Memory B cell (primary cell): ENCODE measurements around the gene CASZ1.
A peak's percentile ranks its signal among the peaks of the same experiment; 100 is the strongest.

ENCODE experiments used
- ATAC-seq: fragments of 150-1000 bp; cut with Tn5 transposase; 2 replicates; pipeline ENCODE4 v1.10.0; 2021; ENCODE audit warnings: low read depth, mild to moderate bottlenecking, moderate library complexity
- DNase-seq, 2 donors: peaks; one replicate each; pipeline ENCODE4 v3.0.0; 2022; ENCODE audit warnings: low spot score in 2 of 2
- H3K27ac Mint-ChIP-seq: one replicate; pipeline ENCODE4 v1.8.0; 2022; ENCODE audit warnings: mild to moderate bottlenecking, moderate library complexity, mixed read lengths
- H3K27me3 Mint-ChIP-seq: one replicate; pipeline ENCODE4 v1.8.0; 2022; ENCODE audit warnings: mixed read lengths
- H3K36me3 Mint-ChIP-seq: one replicate; pipeline ENCODE4 v1.8.0; 2022; ENCODE audit warnings: mild to moderate bottlenecking, mixed read lengths
- H3K4me1 Mint-ChIP-seq: one replicate; pipeline ENCODE4 v1.8.0; 2022; ENCODE audit warnings: mixed read lengths
- H3K4me3 Mint-ChIP-seq: one replicate; pipeline ENCODE4 v1.8.0; 2022; ENCODE audit warnings: mild to moderate bottlenecking, moderate library complexity, mixed read lengths
- H3K9me3 Mint-ChIP-seq: one replicate; pipeline ENCODE4 v1.8.0; 2022; ENCODE audit warnings: mixed read lengths

Gene CASZ1

GRCh38 chr1:10816233-10816632 lies 19.8 kb upstream of the CASZ1 start:
- Mint-ChIP-seq H3K4me1 (no peaks in the 10 kb centered on the region), H3K36me3 (no peaks in the 10 kb centered on the region), H3K9me3 (no peaks in the 10 kb centered on the region), H3K27ac (no peak overlapping the region), H3K4me3 (no peak overlapping the region), H3K27me3 (peaks cover 21% of the 10 kb centered on the region)
- ATAC-seq (no peak), DNase-seq (no peak)

- Mint-ChIP-seq H3K27me3 (peaks cover 21% of the 10 kb centered on the region), H3K27ac (no peak overlapping the region), H3K4me1 (no peaks in the 10 kb centered on the region), H3K36me3 (no peaks in the 10 kb centered on the region), H3K4me3 (no peak overlapping the region), H3K9me3 (no peaks in the 10 kb centered on the region)
- DNase-seq (no peak), ATAC-seq (no peak)
Observed at GRCh38 chr1:10815858-10816195, 19.4 kb upstream of the CASZ1 start.

- no peaks in the 10 kb centered on the region for H3K4me1 Mint-ChIP-seq
- ATAC-seq = no peak
- H3K27ac Mint-ChIP-seq = no peak overlapping the region
- H3K9me3 Mint-ChIP-seq = no peaks in the 10 kb centered on the region
- no peak overlapping the region for H3K4me3 Mint-ChIP-seq
- H3K27me3 Mint-ChIP-seq = peaks cover 22% of the 10 kb centered on the region
- no peak for DNase-seq
- no peaks in the 10 kb centered on the region for H3K36me3 Mint-ChIP-seq
Observed at GRCh38 chr1:10814976-10815857, 18.8 kb upstream of the CASZ1 start.

GRCh38 chr1:10814312-10814711 lies 17.9 kb upstream of the CASZ1 start:
- H3K4me3 Mint-ChIP-seq = no peak overlapping the region
- H3K27ac Mint-ChIP-seq = no peak overlapping the region
- H3K27me3 Mint-ChIP-seq = peaks cover 22% of the 10 kb centered on the region
- no peaks in the 10 kb centered on the region for H3K4me1 Mint-ChIP-seq
- DNase-seq = no peak
- H3K9me3 Mint-ChIP-seq = no peaks in the 10 kb centered on the region
- no peak for ATAC-seq
- no peaks in the 10 kb centered on the region for H3K36me3 Mint-ChIP-seq

- Mint-ChIP-seq H3K4me1 (no peaks in the 10 kb centered on the region), H3K4me3 (no peak overlapping the region), H3K27me3 (peaks cover 24% of the 10 kb centered on the region), H3K36me3 (no peaks in the 10 kb centered on the region), H3K27ac (no peak overlapping the region), H3K9me3 (no peaks in the 10 kb centered on the region)
- no peak for DNase-seq
- no peak for ATAC-seq
Observed at GRCh38 chr1:10813799-10814198, 17.4 kb upstream of the CASZ1 start.

GRCh38 chr1:10812387-10812915 lies 16.0 kb upstream of the CASZ1 start:
- no peaks in the 10 kb centered on the region for H3K36me3 Mint-ChIP-seq
- H3K27me3 Mint-ChIP-seq = peaks cover 24% of the 10 kb centered on the region

GRCh38 chr1:10808441-10808840 lies 12.0 kb upstream of the CASZ1 start:
- H3K4me1 Mint-ChIP-seq = peaks cover 7% of the 10 kb centered on the region
- H3K4me3 Mint-ChIP-seq = no peak overlapping the region
- no peak overlapping the region for H3K27ac Mint-ChIP-seq
- peaks cover 31% of the 10 kb centered on the region for H3K27me3 Mint-ChIP-seq
- no peaks in the 10 kb centered on the region for H3K36me3 Mint-ChIP-seq
- DNase-seq = no peak
- H3K9me3 Mint-ChIP-seq = peaks cover 2% of the 10 kb centered on the region
- no peak for ATAC-seq

More at GRCh38 chr1:10812387-10812915, 16.0 kb upstream of the CASZ1 start:
- no peak overlapping the region for H3K27ac Mint-ChIP-seq
- ATAC-seq = no peak
- DNase-seq = no peak
- no peaks in the 10 kb centered on the region for H3K9me3 Mint-ChIP-seq
- H3K4me3 Mint-ChIP-seq = no peak overlapping the region
- H3K4me1 Mint-ChIP-seq = no peaks in the 10 kb centered on the region

GRCh38 chr1:10806966-10807365 lies 10.5 kb upstream of the CASZ1 start:
- DNase-seq = no peak
- peaks cover 2% of the 10 kb centered on the region for H3K9me3 Mint-ChIP-seq
- H3K36me3 Mint-ChIP-seq = no peaks in the 10 kb centered on the region
- H3K27ac Mint-ChIP-seq = no peak overlapping the region
- peaks cover 30% of the 10 kb centered on the region for H3K27me3 Mint-ChIP-seq
- peaks cover 7% of the 10 kb centered on the region for H3K4me1 Mint-ChIP-seq
- no peak for ATAC-seq
- no peak overlapping the region for H3K4me3 Mint-ChIP-seq

GRCh38 chr1:10803971-10804820 lies 7.8 kb upstream of the CASZ1 start:
- ATAC-seq (no peak), DNase-seq (no peak)
- H3K4me3 Mint-ChIP-seq = no peak overlapping the region
- H3K27me3 Mint-ChIP-seq = peaks cover 31% of the 10 kb centered on the region
- H3K36me3 Mint-ChIP-seq = no peaks in the 10 kb centered on the region
- H3K27ac Mint-ChIP-seq = no peak overlapping the region
- peaks cover 2% of the 10 kb centered on the region for H3K9me3 Mint-ChIP-seq
- peaks cover 7% of the 10 kb centered on the region for H3K4me1 Mint-ChIP-seq

- no peak for ATAC-seq
- Mint-ChIP-seq H3K4me1 (peaks cover 7% of the 10 kb centered on the region), H3K27ac (no peak overlapping the region), H3K9me3 (peaks cover 2% of the 10 kb centered on the region), H3K4me3 (no peak overlapping the region), H3K36me3 (no peaks in the 10 kb centered on the region), H3K27me3 (peaks cover 37% of the 10 kb centered on the region)
- DNase-seq = no peak
Observed at GRCh38 chr1:10802944-10803715, 6.7 kb upstream of the CASZ1 start.

GRCh38 chr1:10800778-10801177 lies 4.3 kb upstream of the CASZ1 start:
- DNase-seq (no peak), ATAC-seq (no peak)
- Mint-ChIP-seq H3K27me3 (peaks cover 33% of the 10 kb centered on the region), H3K27ac (no peak overlapping the region), H3K9me3 (no peaks in the 10 kb centered on the region), H3K4me1 (peaks cover 4% of the 10 kb centered on the region), H3K4me3 (no peak overlapping the region), H3K36me3 (no peaks in the 10 kb centered on the region)

- peaks cover 32% of the 10 kb centered on the region for H3K27me3 Mint-ChIP-seq
- no peak overlapping the region for H3K4me3 Mint-ChIP-seq
- no peak overlapping the region for H3K27ac Mint-ChIP-seq
- H3K9me3 Mint-ChIP-seq = no peaks in the 10 kb centered on the region
- DNase-seq = no peak
- no peaks in the 10 kb centered on the region for H3K36me3 Mint-ChIP-seq
- ATAC-seq = no peak
- H3K4me1 Mint-ChIP-seq = peaks cover 6% of the 10 kb centered on the region
Observed at GRCh38 chr1:10799726-10800125, 3.3 kb upstream of the CASZ1 start.

- H3K4me1 Mint-ChIP-seq = peaks cover 10% of the 10 kb centered on the region
- no peak overlapping the region for H3K27ac Mint-ChIP-seq
Observed at GRCh38 chr1:10795276-10796021, 997 bp downstream of the CASZ1 start.

More at GRCh38 chr1:10795276-10796021, 997 bp downstream of the CASZ1 start:
- no peaks in the 10 kb centered on the region for H3K36me3 Mint-ChIP-seq
- peak overlapping the region; percentile 83 for H3K4me3 Mint-ChIP-seq
- H3K27me3 Mint-ChIP-seq = peaks cover 33% of the 10 kb centered on the region
- ATAC-seq = no peak
- no peak for DNase-seq
- H3K9me3 Mint-ChIP-seq = no peaks in the 10 kb centered on the region
